Glomerular visceral epithelial cell (primary cell): ENCODE results near the gene BTBD7.

Experiments used
- DNase-seq: peaks from one replicate; pipeline ENCODE4 v3.0.0-alpha.2; 2016; ENCODE audit errors: extremely low spot score

Gene BTBD7

GRCh38 chr14:93195316-93195999 is 137.4 kb downstream of the BTBD7 start:
- DNase-seq, result no peak
